Forelimb muscle (tissue), 1 donor: ENCODE results near the gene SEC23A. TPM values are rescaled to one million over a fixed set of nuclear protein-coding genes. Genes with fewer than 3 reads are reported as not detected.
"Not testable (repeated sequence)": the region's sequence is repeated elsewhere in the genome, so short reads cannot be mapped to it uniquely, and the experiment has no call there.

Source experiments
- DNase-seq: peaks from one replicate; pipeline ENCODE4 v3.0.0-alpha.2; 2013; ENCODE audit warnings: low read depth
- polyA plus RNA-seq: library from polyadenylated mRNA; unstranded; fragments of 120-200 nt; gene quantifications from one replicate; pipeline ENCODE4 v1.2.1, GENCODE V29; 2013; ENCODE audit not compliant: insufficient read length

SEC23A gene
- polyA plus RNA-seq, 1 donor, result 81.8 TPM

DNA sequence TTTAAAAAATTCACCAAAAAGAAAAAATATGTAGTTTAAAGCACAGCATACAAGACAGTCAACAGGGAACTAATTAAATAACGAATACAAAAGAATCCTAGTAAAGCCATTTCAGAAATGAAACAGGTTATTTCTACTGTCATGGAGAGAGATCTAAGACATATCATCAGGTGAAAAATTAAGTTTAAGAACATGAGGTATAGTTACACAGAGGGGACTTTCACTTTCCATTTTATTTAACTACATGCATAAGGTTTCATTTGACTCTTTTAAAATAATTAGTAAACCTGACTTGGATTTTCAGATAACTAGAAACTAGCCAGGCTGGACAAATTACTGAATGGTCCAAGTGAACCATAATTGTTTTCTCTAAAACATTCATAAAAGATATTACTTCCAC is 11.3 kb downstream of the SEC23A start:
- no peak for DNase-seq

- no peak for DNase-seq
These were observed 12.4 kb downstream of the SEC23A start for GRCh38 chr14:39090548-39091111.

- no peak for DNase-seq
These were observed 15.5 kb downstream of the SEC23A start for GRCh38 chr14:39087493-39087892.

DNA sequence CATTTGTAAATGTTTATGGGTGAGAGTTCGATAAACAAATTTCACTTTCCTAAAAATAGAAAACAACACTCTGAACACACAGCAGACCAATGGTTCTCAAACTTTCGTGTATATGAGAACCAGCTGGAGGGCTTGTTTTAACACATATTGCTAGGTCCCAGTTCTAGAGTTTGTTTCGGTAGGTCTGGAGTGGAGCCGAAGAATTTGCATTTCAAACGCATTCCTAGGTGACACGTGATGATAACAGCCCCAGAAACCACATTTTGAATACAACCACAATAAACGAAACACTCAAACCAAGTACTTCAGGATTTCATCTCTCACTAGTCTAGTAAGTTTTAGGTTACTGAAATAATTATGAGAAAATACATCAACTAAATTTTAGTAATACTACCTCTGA is 17.1 kb downstream of the SEC23A start:
- no peak for DNase-seq

- no peak for DNase-seq
These were observed 19.9 kb downstream of the SEC23A start for GRCh38 chr14:39083127-39083526.

DNA sequence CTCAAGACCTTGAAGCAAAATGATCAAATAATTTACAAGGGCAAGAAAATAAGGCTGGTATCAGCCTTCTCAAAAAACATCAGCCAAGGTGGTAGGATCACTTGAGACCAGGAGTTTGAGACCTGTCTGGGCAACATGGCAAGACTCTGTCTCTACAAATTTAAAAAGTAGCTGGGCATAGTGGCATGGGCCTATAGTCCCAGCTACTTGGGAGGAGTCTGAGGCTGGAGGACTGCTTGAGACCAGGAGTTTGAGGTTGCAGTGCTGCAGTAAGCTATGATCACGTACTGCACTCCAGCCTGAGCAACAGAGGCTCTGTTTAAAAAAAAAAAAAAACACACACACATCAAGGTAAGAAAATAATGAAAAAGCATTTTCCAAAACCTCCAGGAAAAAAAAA is 22.1 kb downstream of the SEC23A start:
- DNase-seq, result no peak

GRCh38 chr14:39071096-39071495 is 31.9 kb downstream of the SEC23A start:
- no peak for DNase-seq

DNA sequence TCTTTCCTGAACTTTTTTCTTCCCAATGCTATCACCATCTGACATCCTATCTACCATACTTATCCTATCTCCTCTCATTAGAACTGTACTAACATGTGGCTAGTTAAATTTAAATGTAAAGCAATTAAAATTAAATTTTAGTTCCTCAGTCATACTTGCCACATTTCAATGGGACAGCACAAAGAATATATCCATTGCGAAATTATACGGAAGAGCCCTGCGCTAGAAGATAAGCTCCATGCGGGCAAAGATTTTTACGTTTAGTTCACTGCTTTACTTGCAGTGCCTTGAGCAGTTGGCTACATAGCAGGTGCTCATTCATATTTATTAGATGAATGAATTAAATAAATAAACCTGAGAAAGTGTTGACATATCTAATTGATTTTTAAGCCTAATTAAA is 33.1 kb downstream of the SEC23A start:
- no peak for DNase-seq

GRCh38 chr14:39069169-39069805 is 33.7 kb downstream of the SEC23A start:
- not testable (repeated sequence) for DNase-seq

- no peak for DNase-seq
These were observed 42.1 kb downstream of the SEC23A start for GRCh38 chr14:39060818-39061437.

GRCh38 chr14:39055786-39056474 is 47.1 kb downstream of the SEC23A start:
- DNase-seq, result no peak

DNA sequence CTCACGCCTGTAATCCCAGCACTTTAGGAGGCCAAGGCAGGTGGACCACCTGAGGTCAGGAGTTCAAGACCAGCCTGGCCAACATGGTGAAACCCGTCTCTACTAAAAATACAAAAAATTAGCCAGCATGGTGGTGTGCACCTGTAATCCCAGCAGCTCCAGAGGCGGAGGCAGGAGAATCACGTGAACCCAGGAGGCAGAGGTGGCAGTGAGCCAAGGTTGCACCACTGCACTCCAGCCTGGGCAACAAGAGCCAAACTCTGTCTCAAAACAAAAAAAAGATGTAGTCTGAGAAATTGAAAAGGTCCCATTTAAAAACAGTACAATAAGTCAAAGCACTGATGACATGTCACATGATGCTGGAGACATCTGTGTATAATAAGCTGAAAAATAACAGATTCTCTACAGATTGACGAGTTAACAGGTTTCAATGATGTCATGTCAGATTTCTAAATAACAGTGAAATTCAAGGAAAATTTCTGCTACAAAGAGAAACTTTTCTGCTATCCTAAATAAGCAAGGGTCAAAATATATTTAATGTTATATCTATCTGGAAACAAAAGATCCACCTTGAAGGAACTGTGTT is 50.1 kb downstream of the SEC23A start:
- not testable (repeated sequence) for DNase-seq

DNA sequence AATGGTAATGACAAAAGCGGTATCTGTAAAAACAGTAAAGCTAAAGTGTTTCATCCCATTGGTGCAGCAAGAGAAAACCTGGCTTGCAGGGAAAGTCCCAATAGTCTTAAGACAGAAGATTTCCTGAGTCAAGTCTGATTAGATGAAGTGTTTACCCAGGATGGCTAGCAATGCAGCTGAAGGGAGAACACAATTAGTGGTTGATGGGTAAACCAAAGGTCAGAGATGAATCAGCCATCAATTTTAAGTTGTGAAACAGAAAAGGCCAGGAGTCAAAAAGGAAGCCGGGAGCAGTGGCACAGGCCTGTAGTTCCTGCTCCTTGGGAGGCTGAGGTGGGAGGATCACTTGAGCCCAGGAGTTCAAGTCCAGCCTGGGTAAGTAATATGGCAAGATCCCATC is 52.6 kb downstream of the SEC23A start:
- no peak for DNase-seq

GRCh38 chr14:39045889-39046288 is 57.1 kb downstream of the SEC23A start:
- not testable (repeated sequence) for DNase-seq

GRCh38 chr14:39043352-39043943 is 59.6 kb downstream of the SEC23A start:
- no peak for DNase-seq

DNA sequence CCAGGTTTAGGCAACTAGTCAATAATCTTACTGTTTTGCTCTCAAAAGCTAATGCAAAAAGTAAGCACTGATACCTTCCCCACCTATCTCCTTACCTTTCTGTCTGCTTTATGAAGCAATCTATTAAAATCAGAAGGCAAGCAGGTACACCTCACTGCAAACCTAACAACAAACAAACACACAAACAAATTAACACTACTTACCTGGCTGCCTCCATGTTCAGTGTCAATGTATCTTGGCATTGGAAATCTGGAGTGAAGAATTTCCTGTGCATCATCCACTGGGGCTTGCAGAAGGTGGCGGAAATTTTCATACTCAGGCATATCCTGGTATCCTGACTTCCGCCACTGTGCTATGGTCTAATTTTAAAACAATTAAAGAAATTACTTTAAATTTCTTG is 62.5 kb downstream of the SEC23A start:
- DNase-seq, result no peak

GRCh38 chr14:39038542-39038941 is 64.5 kb downstream of the SEC23A start:
- DNase-seq, result no peak

DNA sequence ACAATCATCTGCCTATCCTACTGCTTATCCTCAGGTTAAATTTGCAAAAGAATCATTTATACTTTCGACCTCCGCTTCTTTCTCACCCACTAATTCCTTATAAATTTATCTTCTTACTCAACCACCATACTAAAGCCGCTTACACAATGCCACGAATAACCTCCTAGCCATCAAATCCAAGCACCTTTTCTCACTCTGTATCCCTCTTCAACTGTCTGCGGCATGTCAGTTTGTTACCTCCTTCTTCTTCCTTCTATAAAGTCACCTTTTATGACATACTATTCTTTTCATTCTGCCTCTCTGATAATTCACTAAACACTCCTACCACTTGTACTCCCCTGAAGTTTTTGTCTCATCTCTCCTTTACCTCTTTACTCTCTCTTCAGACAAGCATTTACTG is 66.3 kb downstream of the SEC23A start:
- no peak for DNase-seq

GRCh38 chr14:39035336-39035735 is 67.7 kb downstream of the SEC23A start:
- no peak for DNase-seq

- DNase-seq, result no peak
These were observed 68.3 kb downstream of the SEC23A start for GRCh38 chr14:39034481-39035296.

- no peak for DNase-seq
These were observed 69.7 kb downstream of the SEC23A start for GRCh38 chr14:39033371-39033770.
